NAMALWA (cell line): ENCODE results near the gene COX14.
"Not testable (repeated sequence)": the region's sequence is repeated elsewhere in the genome, so short reads cannot be mapped to it uniquely, and the experiment has no call there.

ENCODE experiments used
- DNase-seq: peaks from one replicate; pipeline ENCODE4 v3.0.0-alpha.2; 2015; ENCODE audit warnings: low spot score

COX14 gene

DNA sequence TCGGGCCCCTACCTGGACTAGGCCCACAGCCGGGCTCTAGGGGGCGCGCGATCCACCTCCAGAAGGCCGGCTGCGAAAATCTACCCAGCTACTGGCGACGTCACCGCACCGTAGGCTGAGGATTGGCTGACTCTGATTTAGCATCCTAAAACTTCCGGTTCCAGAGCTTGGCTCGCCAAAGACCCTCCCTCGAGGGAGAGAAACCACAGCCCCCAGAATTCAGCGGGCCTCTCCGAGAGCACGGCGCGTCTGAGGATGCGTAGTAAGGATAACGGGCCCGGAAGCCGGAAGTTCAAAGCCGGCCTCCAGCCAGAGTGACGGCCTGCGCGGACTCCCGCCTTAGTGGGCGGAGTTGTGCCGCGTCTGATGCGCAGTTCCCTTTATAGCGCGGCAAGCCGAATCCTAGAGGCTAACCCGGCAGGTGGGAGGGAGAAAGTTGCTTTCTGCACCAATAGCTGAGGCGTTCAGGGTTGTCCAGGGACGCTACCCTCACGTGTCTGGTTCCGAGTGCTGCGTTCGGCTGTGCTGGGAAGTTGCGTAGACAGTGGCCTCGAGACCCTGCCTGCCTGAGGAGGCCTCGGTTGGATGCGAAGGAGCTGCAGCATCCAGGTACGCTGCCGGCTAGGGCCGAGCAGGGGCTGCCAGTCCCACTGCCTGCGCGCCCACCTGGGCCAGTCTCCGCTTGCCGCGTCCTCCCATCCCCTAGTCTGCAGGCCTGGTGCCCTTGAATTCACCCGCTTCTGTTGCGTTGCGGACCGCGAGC, at the start of gene COX14:
COX14 (plus strand) TSS at position 544 of the 763 bp plus-strand sequence. CDS start 7,808 bp downstream, outside the sequence.
- peak; percentile 100 for DNase-seq

DNA sequence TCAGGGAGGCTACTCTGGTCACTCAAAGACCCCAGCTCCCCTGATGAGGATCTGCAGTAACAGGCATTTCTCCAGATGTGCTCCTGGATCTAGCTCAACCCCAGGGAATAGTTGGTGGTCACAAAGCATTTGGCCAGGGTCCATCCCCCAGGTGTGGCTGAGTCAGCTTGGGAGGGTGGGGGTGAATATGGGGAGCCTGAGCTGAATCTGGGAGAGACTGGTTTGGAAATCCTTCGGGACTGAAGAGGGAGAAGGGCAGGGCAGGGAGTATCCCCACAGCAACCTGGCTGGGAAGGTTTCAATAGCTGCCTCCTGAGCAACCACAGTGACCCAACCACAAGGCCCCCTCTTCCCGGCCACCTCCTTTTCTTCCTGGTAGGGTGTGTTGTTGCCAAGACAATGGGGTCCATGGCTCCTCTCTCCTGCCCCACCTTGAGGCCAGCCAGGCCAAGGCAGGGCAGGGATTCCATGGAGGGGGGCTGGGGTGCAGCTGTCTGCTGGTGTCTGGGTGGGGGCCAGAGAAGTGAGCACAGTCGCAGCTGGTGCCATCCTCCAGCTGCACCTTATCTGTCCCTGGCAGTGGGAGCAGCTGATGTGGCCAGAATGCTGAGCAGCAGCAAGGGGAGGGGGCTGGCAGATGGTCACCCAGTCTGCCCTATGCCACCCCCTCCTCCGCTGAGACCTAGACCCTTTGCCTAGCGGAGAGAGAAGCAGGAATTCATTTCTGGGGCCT, 49.1 kb upstream of the COX14 start:
- DNase-seq: no peak

- DNase-seq: no peak
Observed at GRCh38 chr12:50065726-50066310, 46.2 kb upstream of the COX14 start.

GRCh38 chr12:50066402-50066801, 45.6 kb upstream of the COX14 start:
- no peak for DNase-seq

DNA sequence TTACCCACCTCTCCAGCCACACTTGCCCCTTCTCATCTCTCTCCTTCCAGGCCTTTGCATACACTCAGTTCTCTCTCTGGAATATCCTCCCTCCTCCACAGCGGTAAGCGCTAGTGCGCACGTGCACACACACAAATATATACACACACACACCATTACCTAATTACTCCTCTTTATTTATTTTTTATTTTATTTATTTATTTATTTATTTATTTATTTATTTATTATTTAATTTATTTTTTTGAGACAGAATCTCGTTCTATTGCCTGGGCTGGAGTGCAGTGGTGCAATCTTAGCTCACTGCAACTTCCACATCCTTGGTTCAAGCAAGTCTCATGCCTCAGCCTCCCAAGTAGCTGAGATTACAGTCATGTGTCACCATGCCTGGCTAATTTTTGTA, 43.0 kb upstream of the COX14 start:
- no peak for DNase-seq

GRCh38 chr12:50069539-50069938, 42.5 kb upstream of the COX14 start:
- no peak for DNase-seq

- DNase-seq: peak; percentile 79
Observed at GRCh38 chr12:50070314-50071060, 41.5 kb upstream of the COX14 start.

GRCh38 chr12:50072198-50072907, 39.7 kb upstream of the COX14 start:
- DNase-seq: no peak

GRCh38 chr12:50073206-50073605, 38.8 kb upstream of the COX14 start:
- no peak for DNase-seq

GRCh38 chr12:50073712-50074111, 38.3 kb upstream of the COX14 start:
- DNase-seq: no peak

DNA sequence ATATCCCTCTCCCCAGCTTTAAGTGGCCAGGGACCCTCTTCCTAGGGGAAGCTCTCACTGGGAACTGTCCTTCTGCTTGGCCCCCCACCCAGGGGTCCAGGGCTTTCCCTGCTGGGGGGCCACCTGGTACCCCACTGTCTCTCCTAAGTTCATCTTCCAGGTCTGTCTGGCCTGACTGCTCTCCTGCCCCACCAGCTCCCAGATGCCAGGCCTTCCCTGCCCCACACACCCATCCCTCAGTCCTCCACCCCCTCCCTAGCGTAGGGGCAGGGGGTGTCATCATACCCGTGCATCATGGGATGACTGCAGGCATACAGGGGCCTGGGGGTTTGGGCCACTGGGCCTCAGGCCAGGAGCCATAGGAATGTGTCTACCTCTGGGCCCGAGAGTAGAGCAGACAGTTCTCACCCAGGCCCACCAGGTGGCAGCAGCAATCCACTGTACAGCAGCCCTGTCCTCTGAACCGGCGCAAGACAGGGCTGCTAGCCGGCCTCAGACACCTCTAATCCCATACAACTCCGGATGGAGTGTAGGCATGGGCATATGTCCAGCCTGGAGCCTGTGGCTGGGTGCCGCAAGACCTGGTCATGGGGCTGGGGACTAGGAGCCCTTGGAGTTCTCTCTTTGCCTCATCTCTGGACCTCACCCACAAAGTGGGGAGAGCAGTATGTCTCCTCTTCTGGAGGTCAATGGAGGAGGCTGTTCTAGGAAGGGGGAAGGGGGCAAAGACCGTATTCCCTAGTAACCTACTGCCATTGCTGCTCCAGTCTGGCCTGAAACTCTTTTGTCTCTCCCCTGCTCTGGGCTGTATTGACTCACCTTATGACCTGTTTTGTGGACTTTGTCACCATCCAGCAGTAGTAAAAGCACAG, 36.9 kb upstream of the COX14 start:
- peak; percentile 87 for DNase-seq

DNA sequence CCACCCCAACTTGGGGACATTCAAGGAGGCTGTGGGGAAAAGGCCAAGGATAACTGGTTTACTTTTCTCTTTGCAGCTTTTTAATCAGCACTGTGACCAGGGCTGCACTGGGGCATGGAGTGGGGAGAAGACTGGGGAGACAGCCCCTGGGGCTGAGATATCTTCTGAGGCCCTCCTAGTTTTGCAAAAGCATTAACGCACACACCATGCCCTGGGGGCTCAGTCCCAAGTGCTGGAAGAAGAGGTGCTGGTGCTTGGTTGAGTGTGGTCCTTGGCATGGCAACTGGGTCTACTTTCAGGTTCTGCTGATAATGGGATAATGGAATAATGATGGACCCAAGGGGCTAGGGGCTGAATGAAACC, 36.2 kb upstream of the COX14 start:
- DNase-seq: no peak

DNA sequence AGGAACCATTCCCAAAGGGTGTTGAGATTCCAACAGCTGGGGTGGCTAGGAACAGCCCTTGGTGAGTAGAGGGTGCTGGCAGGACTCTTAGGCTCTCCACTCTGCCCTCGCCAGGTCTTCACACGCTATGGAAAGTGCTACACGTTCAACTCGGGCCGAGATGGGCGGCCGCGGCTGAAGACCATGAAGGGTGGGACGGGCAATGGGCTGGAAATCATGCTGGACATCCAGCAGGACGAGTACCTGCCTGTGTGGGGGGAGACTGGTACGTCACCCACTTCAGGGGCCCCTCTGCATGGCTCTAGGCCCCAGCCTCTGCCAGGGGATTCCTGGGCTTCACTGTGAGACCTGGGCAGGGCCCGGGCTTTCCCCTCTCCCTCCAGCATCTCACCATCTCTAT, 34.9 kb upstream of the COX14 start:
- no peak for DNase-seq

- DNase-seq: no peak
Observed at GRCh38 chr12:50078281-50078680, 33.8 kb upstream of the COX14 start.

DNA sequence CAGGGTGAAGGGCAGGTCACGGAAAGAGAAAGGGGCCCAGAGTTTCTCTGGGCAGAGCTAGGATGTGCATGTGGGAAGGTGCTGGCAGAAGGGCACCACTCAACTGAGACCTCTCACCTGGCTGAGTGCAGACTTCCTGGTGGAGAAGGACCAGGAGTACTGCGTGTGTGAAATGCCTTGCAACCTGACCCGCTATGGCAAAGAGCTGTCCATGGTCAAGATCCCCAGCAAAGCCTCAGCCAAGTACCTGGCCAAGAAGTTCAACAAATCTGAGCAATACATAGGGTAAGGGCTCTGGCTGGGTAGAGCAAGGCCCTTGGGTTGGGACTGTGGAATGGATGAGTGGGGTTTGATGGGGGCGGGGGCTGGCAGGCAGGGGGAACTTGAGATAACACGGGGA, 32.3 kb upstream of the COX14 start:
- no peak for DNase-seq

DNA sequence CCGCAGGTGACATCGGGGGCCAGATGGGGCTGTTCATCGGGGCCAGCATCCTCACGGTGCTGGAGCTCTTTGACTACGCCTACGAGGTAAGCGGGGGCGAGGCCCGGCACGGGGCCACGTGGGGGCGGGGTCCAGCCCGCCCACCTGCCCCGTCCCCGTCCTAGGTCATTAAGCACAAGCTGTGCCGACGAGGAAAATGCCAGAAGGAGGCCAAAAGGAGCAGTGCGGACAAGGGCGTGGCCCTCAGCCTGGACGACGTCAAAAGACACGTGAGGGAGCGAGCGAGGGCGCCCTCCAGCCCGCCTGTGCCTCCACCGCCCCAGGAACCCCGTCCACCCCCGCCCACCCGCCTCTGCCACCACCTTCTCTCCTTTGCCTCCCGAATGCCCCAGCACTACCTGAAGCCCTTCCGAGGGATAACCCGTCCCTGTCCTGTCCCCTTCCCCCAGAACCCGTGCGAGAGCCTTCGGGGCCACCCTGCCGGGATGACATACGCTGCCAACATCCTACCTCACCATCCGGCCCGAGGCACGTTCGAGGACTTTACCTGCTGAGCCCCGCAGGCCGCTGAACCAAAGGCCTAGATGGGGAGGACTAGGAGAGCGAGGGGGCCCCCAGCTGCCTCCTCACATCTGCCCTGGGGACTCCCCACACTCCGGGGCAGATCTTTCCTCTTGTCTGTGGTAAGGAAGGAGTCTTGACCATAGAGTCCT, 30.8 kb upstream of the COX14 start:
- DNase-seq: no peak

- DNase-seq: no peak
Observed at GRCh38 chr12:50082644-50083043, 29.4 kb upstream of the COX14 start.

DNA sequence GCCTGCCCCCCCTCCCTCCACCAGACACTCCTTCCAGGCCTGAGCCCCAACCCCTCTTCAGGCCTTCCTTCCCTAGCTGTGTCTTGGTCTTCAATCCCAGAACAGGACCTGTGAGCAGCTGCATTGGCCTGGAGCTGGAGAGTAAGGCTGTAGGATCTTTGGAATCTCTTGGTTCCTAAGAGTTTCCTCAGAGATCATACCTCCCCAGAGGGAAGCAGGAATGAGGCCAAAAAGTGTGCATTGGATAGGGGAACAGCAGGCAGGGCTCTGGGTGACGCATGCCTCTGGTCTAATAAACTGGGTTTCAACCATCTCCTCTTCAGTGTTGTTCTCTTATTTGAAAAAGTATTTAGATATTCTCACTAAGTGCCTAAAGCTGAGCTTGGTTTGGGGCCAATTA, 28.7 kb upstream of the COX14 start:
- no peak for DNase-seq

DNA sequence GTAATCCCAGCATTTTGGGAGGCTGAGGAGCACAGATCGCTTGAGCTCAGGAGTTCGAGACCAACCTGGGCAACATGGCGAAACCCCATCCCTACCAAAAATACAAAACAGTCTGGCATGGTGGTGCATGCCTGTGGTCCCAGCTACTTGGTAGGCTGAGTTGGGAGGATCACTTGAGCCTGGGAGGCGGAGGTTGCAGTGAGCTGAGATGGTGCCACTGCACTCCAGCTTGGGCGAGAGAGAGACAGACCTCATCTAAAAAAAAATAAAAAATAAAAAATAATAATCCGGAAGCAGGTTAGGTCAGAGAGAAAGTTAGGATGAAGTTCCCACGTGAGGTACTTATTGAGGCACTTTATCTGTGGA, 27.6 kb upstream of the COX14 start:
- not testable (repeated sequence) for DNase-seq
